ENCODE measurements around the gene TMTC2. TPM values are rescaled to one million over a fixed set of nuclear protein-coding genes. Genes with fewer than 3 reads are reported as not detected.

The TMTC2 gene
- total RNA-seq, 1 donor from 2014 or later = 3.6 TPM

DNA sequence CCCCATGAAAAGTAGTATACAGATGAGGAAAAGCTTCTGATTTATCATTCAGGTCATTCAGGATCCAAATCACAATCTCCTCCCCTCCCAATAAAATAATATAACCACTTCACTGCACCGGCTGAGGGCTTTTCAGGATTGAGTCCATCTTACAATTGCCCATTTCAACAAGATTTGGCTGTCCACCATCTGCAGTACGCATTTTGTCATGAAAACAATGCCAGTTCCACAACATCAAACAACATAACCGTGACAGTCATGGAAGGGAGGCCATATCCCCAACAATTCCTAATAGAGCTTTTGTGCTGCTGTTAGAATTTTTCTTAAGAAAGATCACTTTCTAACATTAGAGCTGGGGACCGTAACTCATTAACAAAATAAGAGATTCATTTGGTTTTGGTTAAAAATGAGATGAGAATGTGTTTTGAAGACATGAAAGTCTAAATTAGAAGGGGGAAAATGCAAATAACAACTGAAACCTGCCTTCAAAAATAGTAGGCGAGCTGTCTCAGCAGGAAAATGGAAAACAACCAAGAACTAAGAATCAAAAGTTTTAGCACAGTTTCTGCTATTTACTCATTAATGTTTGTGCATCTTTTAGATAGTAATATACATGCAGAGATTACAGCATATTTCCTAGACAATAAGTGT lies 38.3 kb upstream of the TMTC2 start:
- Mint-ChIP-seq H3K27me3 (ENCODE audit: unreplicated experiment) (peaks cover 1% of the 10 kb centered on the region), H3K36me3 (ENCODE audit: low read depth, unreplicated experiment) (no peaks in the 10 kb centered on the region), H3K9me3 (ENCODE audit: unreplicated experiment) (no peaks in the 10 kb centered on the region), H3K4me1 (ENCODE audit: unreplicated experiment) (no peaks in the 10 kb centered on the region), H3K4me3 (ENCODE audit: unreplicated experiment) (no peak overlapping the region), H3K27ac (ENCODE audit: unreplicated experiment) (no peak overlapping the region)
- DNase-seq (ENCODE audit: low spot score) = no peak
- TF ChIP-seq, protein P1, sequence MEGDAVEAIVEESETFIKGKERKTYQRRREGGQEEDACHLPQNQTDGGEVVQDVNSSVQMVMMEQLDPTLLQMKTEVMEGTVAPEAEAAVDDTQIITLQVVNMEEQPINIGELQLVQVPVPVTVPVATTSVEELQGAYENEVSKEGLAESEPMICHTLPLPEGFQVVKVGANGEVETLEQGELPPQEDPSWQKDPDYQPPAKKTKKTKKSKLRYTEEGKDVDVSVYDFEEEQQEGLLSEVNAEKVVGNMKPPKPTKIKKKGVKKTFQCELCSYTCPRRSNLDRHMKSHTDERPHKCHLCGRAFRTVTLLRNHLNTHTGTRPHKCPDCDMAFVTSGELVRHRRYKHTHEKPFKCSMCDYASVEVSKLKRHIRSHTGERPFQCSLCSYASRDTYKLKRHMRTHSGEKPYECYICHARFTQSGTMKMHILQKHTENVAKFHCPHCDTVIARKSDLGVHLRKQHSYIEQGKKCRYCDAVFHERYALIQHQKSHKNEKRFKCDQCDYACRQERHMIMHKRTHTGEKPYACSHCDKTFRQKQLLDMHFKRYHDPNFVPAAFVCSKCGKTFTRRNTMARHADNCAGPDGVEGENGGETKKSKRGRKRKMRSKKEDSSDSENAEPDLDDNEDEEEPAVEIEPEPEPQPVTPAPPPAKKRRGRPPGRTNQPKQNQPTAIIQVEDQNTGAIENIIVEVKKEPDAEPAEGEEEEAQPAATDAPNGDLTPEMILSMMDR (IDR thresholded peaks at IDR 0.05; ENCODE audit: unreplicated experiment) = no peak

DNA sequence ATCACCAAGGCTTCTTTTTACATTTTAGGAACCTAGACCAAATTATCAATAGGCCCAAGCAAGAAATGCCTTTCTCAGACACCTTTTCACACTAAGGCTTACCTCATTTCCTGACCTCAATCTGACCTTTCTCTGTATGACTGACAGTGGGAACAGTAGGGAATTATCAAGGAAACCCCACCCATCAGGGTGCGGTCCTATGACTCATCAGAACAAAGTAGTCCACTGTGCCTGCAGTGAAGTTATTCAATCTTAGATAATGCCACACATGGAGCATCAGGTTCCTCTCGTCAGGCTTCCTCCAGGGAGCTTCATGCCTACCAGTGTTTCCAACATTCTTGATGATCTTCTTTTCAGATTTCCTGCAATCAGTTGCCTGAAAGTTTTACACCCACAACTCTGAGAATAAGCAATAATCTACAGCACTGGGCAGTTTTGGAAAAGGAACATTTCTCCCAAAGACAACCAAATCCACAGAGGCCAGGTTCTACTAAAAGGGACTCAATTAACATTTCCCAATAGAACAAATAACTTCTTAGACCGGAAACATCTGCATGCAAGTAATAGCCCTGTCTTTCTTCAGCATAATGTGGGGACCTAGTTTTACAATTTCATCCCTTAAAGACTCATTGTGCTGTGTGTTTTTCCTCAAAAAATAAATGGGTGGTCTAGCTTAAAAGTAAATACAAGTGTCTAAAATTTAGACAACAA lies 35.9 kb upstream of the TMTC2 start:
- TF ChIP-seq, protein P1 (IDR thresholded peaks at IDR 0.05; ENCODE audit: unreplicated experiment) = no peak
- H3K36me3 Mint-ChIP-seq (ENCODE audit: low read depth, unreplicated experiment) = no peaks in the 10 kb centered on the region
- H3K27me3 Mint-ChIP-seq (ENCODE audit: unreplicated experiment) = no peaks in the 10 kb centered on the region
- H3K9me3 Mint-ChIP-seq (ENCODE audit: unreplicated experiment) = no peaks in the 10 kb centered on the region
- H3K4me1 Mint-ChIP-seq (ENCODE audit: unreplicated experiment) = no peaks in the 10 kb centered on the region
- no peak overlapping the region for H3K27ac Mint-ChIP-seq (ENCODE audit: unreplicated experiment)
- DNase-seq (ENCODE audit: low spot score) = no peak
- H3K4me3 Mint-ChIP-seq (ENCODE audit: unreplicated experiment) = no peak overlapping the region

DNA sequence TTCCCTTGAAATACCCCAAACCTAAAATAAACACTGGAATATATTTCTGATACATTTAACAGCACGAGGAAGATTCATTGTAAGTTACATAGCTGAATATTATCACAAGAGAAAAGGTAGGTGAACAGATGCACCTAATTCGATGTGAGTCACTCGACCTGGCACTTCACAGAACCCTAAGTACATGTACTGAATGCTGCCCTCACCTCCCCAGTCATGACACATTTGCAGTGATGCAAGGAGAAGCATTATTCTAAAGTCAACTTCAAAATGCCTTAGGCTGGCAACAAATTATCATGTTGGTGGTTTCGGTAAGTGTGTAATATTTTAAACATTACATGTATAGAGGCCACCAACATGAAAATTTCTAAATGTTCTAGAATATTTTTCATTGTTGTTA lies 35.2 kb upstream of the TMTC2 start:
- H3K27ac Mint-ChIP-seq (ENCODE audit: unreplicated experiment) = no peak overlapping the region
- no peak for DNase-seq (ENCODE audit: low spot score)
- H3K4me1 Mint-ChIP-seq (ENCODE audit: unreplicated experiment) = no peaks in the 10 kb centered on the region
- H3K4me3 Mint-ChIP-seq (ENCODE audit: unreplicated experiment) = no peak overlapping the region
- no peaks in the 10 kb centered on the region for H3K36me3 Mint-ChIP-seq (ENCODE audit: low read depth, unreplicated experiment)
- no peaks in the 10 kb centered on the region for H3K9me3 Mint-ChIP-seq (ENCODE audit: unreplicated experiment)
- H3K27me3 Mint-ChIP-seq (ENCODE audit: unreplicated experiment) = no peaks in the 10 kb centered on the region
- TF ChIP-seq, protein P1 (IDR thresholded peaks at IDR 0.05; ENCODE audit: unreplicated experiment) = no peak

DNA sequence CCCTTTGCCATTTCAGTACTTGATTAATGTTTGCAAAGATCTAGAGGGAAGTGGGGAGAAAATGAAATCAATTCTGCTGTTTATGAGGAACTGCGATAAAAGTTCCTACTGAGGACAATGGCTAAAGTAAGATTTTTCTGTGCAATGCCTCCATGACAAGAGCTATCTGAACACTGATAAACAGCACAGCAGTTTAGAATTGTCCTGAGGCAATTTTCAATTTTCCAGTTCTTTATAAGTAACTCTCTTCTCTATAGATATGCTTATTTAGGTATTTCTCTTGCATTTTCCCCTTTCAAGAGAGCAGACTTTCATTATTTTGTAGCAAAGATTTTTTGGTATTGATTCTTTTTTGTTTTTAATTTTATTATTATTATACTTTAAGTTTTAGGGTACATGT lies 34.6 kb upstream of the TMTC2 start:
- DNase-seq (ENCODE audit: low spot score) = no peak
- H3K4me3 Mint-ChIP-seq (ENCODE audit: unreplicated experiment) = no peak overlapping the region
- no peaks in the 10 kb centered on the region for H3K4me1 Mint-ChIP-seq (ENCODE audit: unreplicated experiment)
- no peak overlapping the region for H3K27ac Mint-ChIP-seq (ENCODE audit: unreplicated experiment)
- H3K36me3 Mint-ChIP-seq (ENCODE audit: low read depth, unreplicated experiment) = no peaks in the 10 kb centered on the region
- H3K9me3 Mint-ChIP-seq (ENCODE audit: unreplicated experiment) = no peaks in the 10 kb centered on the region
- H3K27me3 Mint-ChIP-seq (ENCODE audit: unreplicated experiment) = no peaks in the 10 kb centered on the region
- TF ChIP-seq, protein P1 (IDR thresholded peaks at IDR 0.05; ENCODE audit: unreplicated experiment) = no peak

DNA sequence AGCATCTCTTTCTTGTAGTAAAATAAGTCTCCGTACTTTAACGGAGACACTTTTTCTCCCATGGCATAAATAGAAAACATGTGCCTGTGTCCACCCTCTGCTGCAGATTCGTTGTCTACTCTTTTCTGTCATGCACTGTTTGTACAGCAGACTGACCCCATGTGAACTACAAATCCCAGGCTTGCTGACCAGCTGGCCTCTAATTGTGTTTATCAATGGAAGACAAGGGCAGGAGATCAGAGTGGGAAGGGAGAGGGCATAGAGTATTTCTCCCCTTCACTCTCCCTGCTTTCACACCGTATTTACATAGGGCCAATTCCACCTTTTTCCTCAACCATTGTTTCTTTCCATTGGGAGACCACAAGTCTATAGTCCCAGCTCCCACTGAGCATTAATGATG lies 31.0 kb upstream of the TMTC2 start:
- DNase-seq (ENCODE audit: low spot score) = no peak
- Mint-ChIP-seq H3K27ac (ENCODE audit: unreplicated experiment) (no peak overlapping the region), H3K27me3 (ENCODE audit: unreplicated experiment) (peaks cover 2% of the 10 kb centered on the region), H3K4me1 (ENCODE audit: unreplicated experiment) (no peaks in the 10 kb centered on the region), H3K36me3 (ENCODE audit: low read depth, unreplicated experiment) (peaks cover 3% of the 10 kb centered on the region), H3K4me3 (ENCODE audit: unreplicated experiment) (no peak overlapping the region), H3K9me3 (ENCODE audit: unreplicated experiment) (no peaks in the 10 kb centered on the region)
- TF ChIP-seq, protein P1 (IDR thresholded peaks at IDR 0.05; ENCODE audit: unreplicated experiment) = no peak
